ENCODE results near the gene DNHD1.

DNHD1 gene

GRCh38 chr11:6457581-6458320, 39.3 kb upstream of the DNHD1 start:
- H4K20me1 ChIP-seq (ENCODE audit: low read depth, low read length): no peaks in the 10 kb centered on the region
- no peaks in the 10 kb centered on the region for H3F3A ChIP-seq (ENCODE audit: insufficient read depth)
- no peak overlapping the region for H2AFZ ChIP-seq (ENCODE audit: low read depth, low read length, severe bottlenecking)
- H3K9me2 ChIP-seq (replicated peaks; ENCODE audit: insufficient read depth, low read length): no peaks in the 10 kb centered on the region
- no peaks in the 10 kb centered on the region for H3K9me3 ChIP-seq (ENCODE audit: insufficient read depth, low read length)
- H3K36me3 ChIP-seq (ENCODE audit: low read length): no peaks in the 10 kb centered on the region
- H3K4me2 ChIP-seq (ENCODE audit: low read depth, low read length, poor library complexity, severe bottlenecking): no peak overlapping the region
- H3K27me3 ChIP-seq (ENCODE audit: low read length): no peaks in the 10 kb centered on the region
- H3K9ac ChIP-seq (ENCODE audit: low read length): no peak overlapping the region
- H3K4me3 ChIP-seq (ENCODE audit: insufficient read depth, low read length, poor library complexity, severe bottlenecking): no peak overlapping the region
- no peak overlapping the region for H3K27ac ChIP-seq (ENCODE audit: low read depth, low read length)
- TF ChIP-seq EZH2phosphoT487 (conservative IDR thresholded peaks at IDR 0.05; ENCODE audit: low read length) (no peak), CTCF (IDR thresholded peaks at IDR 0.05; ENCODE audit: insufficient read depth, low read length, poor library complexity, severe bottlenecking) (no peak)
- no peaks in the 10 kb centered on the region for H3K79me2 ChIP-seq (ENCODE audit: insufficient read depth, low read length)

GRCh38 chr11:6458352-6459098, 38.6 kb upstream of the DNHD1 start:
- Histone ChIP-seq H3K36me3 (ENCODE audit: low read length) (no peaks in the 10 kb centered on the region), H3K79me2 (ENCODE audit: insufficient read depth, low read length) (no peaks in the 10 kb centered on the region), H3K27me3 (ENCODE audit: low read length) (no peaks in the 10 kb centered on the region), H3K9me3 (ENCODE audit: insufficient read depth, low read length) (no peaks in the 10 kb centered on the region), H3K4me2 (ENCODE audit: low read depth, low read length, poor library complexity, severe bottlenecking) (no peak overlapping the region), H3K27ac (ENCODE audit: low read depth, low read length) (no peak overlapping the region), H3K9ac (ENCODE audit: low read length) (no peak overlapping the region), H2AFZ (ENCODE audit: low read depth, low read length, severe bottlenecking) (no peak overlapping the region), H4K20me1 (ENCODE audit: low read depth, low read length) (no peaks in the 10 kb centered on the region), H3F3A (ENCODE audit: insufficient read depth) (no peaks in the 10 kb centered on the region), H3K9me2 (replicated peaks; ENCODE audit: insufficient read depth, low read length) (no peaks in the 10 kb centered on the region), H3K4me3 (ENCODE audit: insufficient read depth, low read length, poor library complexity, severe bottlenecking) (no peak overlapping the region)
- TF ChIP-seq EZH2phosphoT487 (conservative IDR thresholded peaks at IDR 0.05; ENCODE audit: low read length): no peak
- no peak for TF ChIP-seq CTCF (IDR thresholded peaks at IDR 0.05; ENCODE audit: insufficient read depth, low read length, poor library complexity, severe bottlenecking)

- TF ChIP-seq CTCF (IDR thresholded peaks at IDR 0.05; ENCODE audit: insufficient read depth, low read length, poor library complexity, severe bottlenecking) (no peak), EZH2phosphoT487 (conservative IDR thresholded peaks at IDR 0.05; ENCODE audit: low read length) (no peak)
- Histone ChIP-seq H3K9me3 (ENCODE audit: insufficient read depth, low read length) (no peaks in the 10 kb centered on the region), H3K4me3 (ENCODE audit: insufficient read depth, low read length, poor library complexity, severe bottlenecking) (no peak overlapping the region), H4K20me1 (ENCODE audit: low read depth, low read length) (no peaks in the 10 kb centered on the region), H3K9me2 (replicated peaks; ENCODE audit: insufficient read depth, low read length) (no peaks in the 10 kb centered on the region), H2AFZ (ENCODE audit: low read depth, low read length, severe bottlenecking) (no peak overlapping the region), H3K27ac (ENCODE audit: low read depth, low read length) (no peak overlapping the region), H3K4me2 (ENCODE audit: low read depth, low read length, poor library complexity, severe bottlenecking) (no peak overlapping the region), H3K79me2 (ENCODE audit: insufficient read depth, low read length) (no peaks in the 10 kb centered on the region), H3K36me3 (ENCODE audit: low read length) (no peaks in the 10 kb centered on the region), H3F3A (ENCODE audit: insufficient read depth) (no peaks in the 10 kb centered on the region), H3K27me3 (ENCODE audit: low read length) (no peaks in the 10 kb centered on the region), H3K9ac (ENCODE audit: low read length) (no peak overlapping the region)
Observed at GRCh38 chr11:6459099-6459450, 38.0 kb upstream of the DNHD1 start.

Data from SU-DHL-6 (cell line).